HEK293 (cell line): ENCODE results near the gene MRM1.

Experiments used
- ZNF558 ChIP-seq: fragments of 450-650 bp; formaldehyde crosslinking; IDR thresholded peaks from 2 replicates; pipeline ENCODE4 v1.5.1; 2016; ENCODE audit warnings: missing biosample characterization, missing genetic modification characterization
- TF ChIP-seq, protein P1 (sequence below): fragments of 450-650 bp; formaldehyde crosslinking; IDR thresholded peaks from 2 replicates; pipeline ENCODE4 v1.5.1; 2016; ENCODE audit warnings: missing biosample characterization, missing genetic modification characterization
- TF ChIP-seq, protein P2 (sequence below): fragments of 450-650 bp; formaldehyde crosslinking; optimal IDR thresholded peaks from 2 replicates; pipeline ENCODE3; 2016; ENCODE audit warnings: missing biosample characterization, mild to moderate bottlenecking, missing genetic modification characterization
- TF ChIP-seq, protein P3 (sequence below): fragments of 450-650 bp; formaldehyde crosslinking; IDR thresholded peaks from 2 replicates; pipeline ENCODE4 v1.5.1; 2017; ENCODE audit warnings: missing biosample characterization, mild to moderate bottlenecking, missing genetic modification characterization, moderate library complexity

DNA sequence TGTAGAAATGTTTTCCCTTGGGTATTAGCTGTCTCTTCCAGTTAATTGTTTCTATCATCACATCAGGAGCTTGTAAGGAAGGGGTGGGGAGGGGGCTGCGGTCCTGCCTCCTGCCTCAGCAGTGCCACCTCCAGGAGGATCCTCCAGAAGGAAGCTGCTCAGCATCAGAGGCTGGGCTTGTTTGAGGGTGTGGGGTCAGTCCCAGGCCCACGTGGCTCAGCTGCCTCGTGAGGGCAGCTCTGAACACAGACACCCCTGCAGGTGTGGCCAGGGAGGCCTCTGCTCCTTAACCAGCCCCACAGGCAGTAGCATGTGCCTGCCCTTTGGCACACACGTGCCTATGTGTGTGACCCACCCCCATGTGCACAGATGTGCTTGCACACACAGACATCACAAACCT, 46.3 kb downstream of the MRM1 start:
- TF ChIP-seq, protein P1, sequence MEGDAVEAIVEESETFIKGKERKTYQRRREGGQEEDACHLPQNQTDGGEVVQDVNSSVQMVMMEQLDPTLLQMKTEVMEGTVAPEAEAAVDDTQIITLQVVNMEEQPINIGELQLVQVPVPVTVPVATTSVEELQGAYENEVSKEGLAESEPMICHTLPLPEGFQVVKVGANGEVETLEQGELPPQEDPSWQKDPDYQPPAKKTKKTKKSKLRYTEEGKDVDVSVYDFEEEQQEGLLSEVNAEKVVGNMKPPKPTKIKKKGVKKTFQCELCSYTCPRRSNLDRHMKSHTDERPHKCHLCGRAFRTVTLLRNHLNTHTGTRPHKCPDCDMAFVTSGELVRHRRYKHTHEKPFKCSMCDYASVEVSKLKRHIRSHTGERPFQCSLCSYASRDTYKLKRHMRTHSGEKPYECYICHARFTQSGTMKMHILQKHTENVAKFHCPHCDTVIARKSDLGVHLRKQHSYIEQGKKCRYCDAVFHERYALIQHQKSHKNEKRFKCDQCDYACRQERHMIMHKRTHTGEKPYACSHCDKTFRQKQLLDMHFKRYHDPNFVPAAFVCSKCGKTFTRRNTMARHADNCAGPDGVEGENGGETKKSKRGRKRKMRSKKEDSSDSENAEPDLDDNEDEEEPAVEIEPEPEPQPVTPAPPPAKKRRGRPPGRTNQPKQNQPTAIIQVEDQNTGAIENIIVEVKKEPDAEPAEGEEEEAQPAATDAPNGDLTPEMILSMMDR = no peak
- TF ChIP-seq ZNF558 (tag by site-specific recombination) = no peak
- TF ChIP-seq, protein P2, sequence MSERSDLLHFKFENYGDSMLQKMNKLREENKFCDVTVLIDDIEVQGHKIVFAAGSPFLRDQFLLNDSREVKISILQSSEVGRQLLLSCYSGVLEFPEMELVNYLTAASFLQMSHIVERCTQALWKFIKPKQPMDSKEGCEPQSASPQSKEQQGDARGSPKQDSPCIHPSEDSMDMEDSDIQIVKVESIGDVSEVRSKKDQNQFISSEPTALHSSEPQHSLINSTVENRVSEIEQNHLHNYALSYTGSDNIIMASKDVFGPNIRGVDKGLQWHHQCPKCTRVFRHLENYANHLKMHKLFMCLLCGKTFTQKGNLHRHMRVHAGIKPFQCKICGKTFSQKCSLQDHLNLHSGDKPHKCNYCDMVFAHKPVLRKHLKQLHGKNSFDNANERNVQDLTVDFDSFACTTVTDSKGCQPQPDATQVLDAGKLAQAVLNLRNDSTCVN (tag by site-specific recombination) = no peak
- TF ChIP-seq, protein P3, sequence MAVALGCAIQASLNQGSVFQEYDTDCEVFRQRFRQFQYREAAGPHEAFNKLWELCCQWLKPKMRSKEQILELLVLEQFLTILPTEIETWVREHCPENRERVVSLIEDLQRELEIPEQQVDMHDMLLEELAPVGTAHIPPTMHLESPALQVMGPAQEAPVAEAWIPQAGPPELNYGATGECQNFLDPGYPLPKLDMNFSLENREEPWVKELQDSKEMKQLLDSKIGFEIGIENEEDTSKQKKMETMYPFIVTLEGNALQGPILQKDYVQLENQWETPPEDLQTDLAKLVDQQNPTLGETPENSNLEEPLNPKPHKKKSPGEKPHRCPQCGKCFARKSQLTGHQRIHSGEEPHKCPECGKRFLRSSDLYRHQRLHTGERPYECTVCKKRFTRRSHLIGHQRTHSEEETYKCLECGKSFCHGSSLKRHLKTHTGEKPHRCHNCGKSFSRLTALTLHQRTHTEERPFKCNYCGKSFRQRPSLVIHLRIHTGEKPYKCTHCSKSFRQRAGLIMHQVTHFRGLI (tag by site-specific recombination) = no peak
